GM23338 (cell line): Measurements from ENCODE around the gene OTUD3. TPM values are rescaled to one million over a fixed set of nuclear protein-coding genes. Genes with fewer than 3 reads are reported as not detected.

Source experiments
- ATAC-seq: fragments of 200-7000 bp; cut with Tn5 transposase; 3 replicates; pipeline ENCODE4 v1.9.1; 2020
- DNase-seq: peaks from one replicate; pipeline ENCODE4 v3.0.0-alpha.2; 2015; ENCODE audit warnings: low spot score
- H2AFZ ChIP-seq: fragments of 200-600 bp; sonication (generic); 2 replicates; pipeline ENCODE4 v1.8.0; 2016; ENCODE audit warnings: antibody characterized with exemption, mild to moderate bottlenecking, moderate library complexity
- H3F3A ChIP-seq: fragments of 200-600 bp; sonication (generic); replicated peaks from 2 replicates; pipeline ENCODE4 v1.8.0; 2017; ENCODE audit warnings: antibody characterized with exemption, mixed run types, low read depth
- H3K27ac ChIP-seq: fragments of 200-600 bp; sonication (generic); 2 replicates; pipeline ENCODE4 v1.6.1; 2016; ENCODE audit warnings: low read depth
- H3K27me3 ChIP-seq: fragments of 200-600 bp; sonication (generic); 2 replicates; pipeline ENCODE4 v1.8.0; 2016; ENCODE audit warnings: mild to moderate bottlenecking, mixed run types, moderate library complexity; ENCODE audit not compliant: insufficient read depth
- H3K36me3 ChIP-seq: fragments of 200-600 bp; sonication (generic); 2 replicates; pipeline ENCODE4 v1.8.0; 2016; ENCODE audit warnings: mild to moderate bottlenecking; ENCODE audit not compliant: insufficient read depth
- H3K4me1 ChIP-seq: fragments of 200-600 bp; sonication (generic); 2 replicates; pipeline ENCODE4 v1.8.0; 2016; ENCODE audit warnings: mild to moderate bottlenecking, moderate library complexity; ENCODE audit not compliant: insufficient read depth
- H3K4me2 ChIP-seq: fragments of 200-600 bp; sonication (generic); 2 replicates; pipeline ENCODE4 v1.7.1; 2017; ENCODE audit warnings: mixed run types
- H3K4me3 ChIP-seq: fragments of 200-600 bp; sonication (generic); 2 replicates; pipeline ENCODE4 v1.6.1; 2016; ENCODE audit warnings: mixed run types
- H3K79me2 ChIP-seq: fragments of 200-600 bp; sonication (generic); replicated peaks from 2 replicates; pipeline ENCODE4 v1.8.0; 2017; ENCODE audit warnings: mild to moderate bottlenecking; ENCODE audit not compliant: insufficient read depth
- H3K9me2 ChIP-seq: fragments of 200-600 bp; sonication (generic); 2 replicates; pipeline ENCODE4 v1.8.0; 2017; ENCODE audit not compliant: insufficient read depth
- H4K20me1 ChIP-seq: fragments of 200-600 bp; sonication (generic); replicated peaks from 2 replicates; pipeline ENCODE4 v1.8.0; 2017; ENCODE audit warnings: mild to moderate bottlenecking; ENCODE audit not compliant: insufficient read depth
- H3K27ac Mint-ChIP-seq: 2 replicates; pipeline ENCODE4 v1.8.0; 2020; ENCODE audit warnings: inconsistent platforms, mild to moderate bottlenecking, moderate library complexity, mixed read lengths
- H3K27me3 Mint-ChIP-seq: 3 replicates; pipeline ENCODE4 v1.8.0; 2022; ENCODE audit warnings: low read depth, mild to moderate bottlenecking, moderate library complexity, mixed read lengths, inconsistent platforms; ENCODE audit not compliant: insufficient read depth, poor library complexity
- H3K36me3 Mint-ChIP-seq: 3 replicates; pipeline ENCODE4 v1.8.0; 2021; ENCODE audit warnings: low read depth, mild to moderate bottlenecking, inconsistent platforms, moderate library complexity, mixed read lengths
- H3K4me1 Mint-ChIP-seq: 3 replicates; pipeline ENCODE4 v1.8.0; 2020; ENCODE audit warnings: mild to moderate bottlenecking, inconsistent platforms, mixed read lengths
- H3K4me3 Mint-ChIP-seq: 3 replicates; pipeline ENCODE4 v1.8.0; 2021; ENCODE audit warnings: moderate library complexity, mild to moderate bottlenecking, inconsistent platforms, mixed read lengths
- H3K9me3 Mint-ChIP-seq: 3 replicates; pipeline ENCODE4 v1.8.0; 2020; ENCODE audit warnings: moderate library complexity, mild to moderate bottlenecking, inconsistent platforms, mixed read lengths
- EZH2phosphoT487 ChIP-seq: fragments of 200-600 bp; sonication (generic); IDR thresholded peaks from one replicate; pipeline ENCODE4 v1.8.1; 2018; ENCODE audit warnings: antibody characterized with exemption; ENCODE audit not compliant: unreplicated experiment
- POLR2AphosphoS5 ChIP-seq: IDR thresholded peaks from 2 replicates; pipeline ENCODE4 v1.6.1; 2016; ENCODE audit warnings: antibody characterized with exemption, low read depth
- ZNF331 ChIP-seq: fragments of 250-450 bp; sonication (Bioruptor Pico); IDR thresholded peaks from 2 replicates; pipeline ENCODE4 v1.5.0; 2020; ENCODE audit warnings: low read depth, mild to moderate bottlenecking, moderate library complexity
- ZNF462 ChIP-seq: fragments of 250-450 bp; sonication (Bioruptor Pico); IDR thresholded peaks from 2 replicates; pipeline ENCODE4 v1.5.0; 2020; ENCODE audit warnings: mild to moderate bottlenecking, moderate library complexity
- polyA plus RNA-seq: library from polyadenylated mRNA; unstranded; fragments of >200 nt; fragmentation: Nextera tagmentation; extraction: Ambion mirVana; gene quantifications from 2 replicates; pipeline ENCODE4 v1.2.1, GENCODE V29; 2016
- total RNA-seq: library from RNA; depleted of rRNA; stranded (reverse); fragments of >200 nt; shearing (Covaris generic); gene quantifications from 2 replicates; pipeline ENCODE4 v1.2.3, GENCODE V29; 2014
- TF ChIP-seq, protein P1 (sequence below), 2 experiments: fragments of 200-600 bp in 1 of 2; sonication (generic) in 1 of 2; conservative IDR thresholded peaks; 2 replicates each; pipeline versions ENCODE4 v1.5.1 to v1.6.1; 2016 to 2017; ENCODE audit warnings: antibody characterized with exemption in 2 of 2, low read depth in 2 of 2, mild to moderate bottlenecking in 2 of 2, moderate library complexity in 1 of 2

Gene OTUD3
- total and polyA plus RNA-seq, 2 experiments from 2014 or later = 3.0 to 12.9 TPM

GRCh38 chr1:19925342-19926070 lies 43.3 kb downstream of the OTUD3 start:
- Mint-ChIP-seq H3K4me1 (peaks cover 5% of the 10 kb centered on the region; the same call in 1 of the 3 replicates), H3K27me3 (peaks cover 2% of the 10 kb centered on the region), H3K27ac (no peak overlapping the region), H3K9me3 (peaks cover 12% of the 10 kb centered on the region; the same call in 2 of the 3 replicates), H3K36me3 (no peaks in the 10 kb centered on the region), H3K4me3 (no peak overlapping the region)
- Histone ChIP-seq H3K4me1 (no peaks in the 10 kb centered on the region), H4K20me1 (no peaks in the 10 kb centered on the region), H3F3A (no peaks in the 10 kb centered on the region), H2AFZ (no peak overlapping the region), H3K79me2 (no peaks in the 10 kb centered on the region), H3K4me3 (no peak overlapping the region), H3K27ac (no peak overlapping the region), H3K36me3 (no peaks in the 10 kb centered on the region), H3K4me2 (no peak overlapping the region), H3K27me3 (no peaks in the 10 kb centered on the region), H3K9me2 (0 out of 2 replicates have a peak, but pooled peaks cover 4% of the 10 kb centered on the region)
- TF ChIP-seq EZH2phosphoT487 = no peak
- TF ChIP-seq ZNF462 (CRISPR knock-in tag) = no peak
- TF ChIP-seq, protein P1, sequence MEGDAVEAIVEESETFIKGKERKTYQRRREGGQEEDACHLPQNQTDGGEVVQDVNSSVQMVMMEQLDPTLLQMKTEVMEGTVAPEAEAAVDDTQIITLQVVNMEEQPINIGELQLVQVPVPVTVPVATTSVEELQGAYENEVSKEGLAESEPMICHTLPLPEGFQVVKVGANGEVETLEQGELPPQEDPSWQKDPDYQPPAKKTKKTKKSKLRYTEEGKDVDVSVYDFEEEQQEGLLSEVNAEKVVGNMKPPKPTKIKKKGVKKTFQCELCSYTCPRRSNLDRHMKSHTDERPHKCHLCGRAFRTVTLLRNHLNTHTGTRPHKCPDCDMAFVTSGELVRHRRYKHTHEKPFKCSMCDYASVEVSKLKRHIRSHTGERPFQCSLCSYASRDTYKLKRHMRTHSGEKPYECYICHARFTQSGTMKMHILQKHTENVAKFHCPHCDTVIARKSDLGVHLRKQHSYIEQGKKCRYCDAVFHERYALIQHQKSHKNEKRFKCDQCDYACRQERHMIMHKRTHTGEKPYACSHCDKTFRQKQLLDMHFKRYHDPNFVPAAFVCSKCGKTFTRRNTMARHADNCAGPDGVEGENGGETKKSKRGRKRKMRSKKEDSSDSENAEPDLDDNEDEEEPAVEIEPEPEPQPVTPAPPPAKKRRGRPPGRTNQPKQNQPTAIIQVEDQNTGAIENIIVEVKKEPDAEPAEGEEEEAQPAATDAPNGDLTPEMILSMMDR (conservative IDR thresholded peaks at IDR 0.05; ENCODE audit: low read depth in 2 of 2) = no peak
- no peak for TF ChIP-seq ZNF331
- no peak for TF ChIP-seq POLR2AphosphoS5
- DNase-seq (no peak), ATAC-seq (no peak)
